Neutrophil (primary cell): Measurements from ENCODE around the gene HSPG2.
"Not testable (repeated sequence)": the region's sequence is repeated elsewhere in the genome, so short reads cannot be mapped to it uniquely, and the experiment has no call there.

Experiments
- H3K27ac ChIP-seq: fragments of 200-600 bp; sonication (generic); 2 replicates; pipeline ENCODE4 v1.5.1; 2016; ENCODE audit warnings: mild to moderate bottlenecking, moderate library complexity
- H3K27me3 ChIP-seq: fragments of 200-600 bp; sonication (generic); 2 replicates; pipeline ENCODE4 v1.6.0; 2016; ENCODE audit warnings: mild to moderate bottlenecking
- H3K36me3 ChIP-seq: fragments of 200-600 bp; sonication (generic); 2 replicates; pipeline ENCODE4 v1.5.1; 2017
- H3K4me1 ChIP-seq, 2 experiments: fragments of 200-600 bp in 1 of 2; sonication (generic) in 1 of 2; 1 replicate in 1 of 2; 2 replicates in 1 of 2; pipeline versions ENCODE4 v1.5.1 to v1.6.1; 2013 to 2016; ENCODE audit warnings: low read depth in 1 of 2, low read length in 1 of 2, mild to moderate bottlenecking in 1 of 2, moderate library complexity in 1 of 2; ENCODE audit not compliant: control insufficient read depth in 1 of 2, insufficient read depth in 1 of 2
- H3K4me3 ChIP-seq, 2 experiments: fragments of 200-600 bp in 1 of 2; sonication (generic) in 1 of 2; 1 replicate in 1 of 2; 2 replicates in 1 of 2; pipeline ENCODE4 v1.5.1; 2013 to 2016; ENCODE audit warnings: low read depth in 1 of 2, low read length in 1 of 2, mild to moderate bottlenecking in 1 of 2, moderate library complexity in 1 of 2
- H3K9me3 ChIP-seq: fragments of 200-600 bp; sonication (generic); 2 replicates; pipeline ENCODE4 v1.5.1; 2016
- CTCF ChIP-seq: fragments of 200-600 bp; sonication (generic); IDR thresholded peaks from 2 replicates; pipeline ENCODE4 v1.5.1; 2016; ENCODE audit warnings: antibody characterized with exemption

HSPG2 gene

GRCh38 chr1:21970523-21970922 lies 33.4 kb upstream of the HSPG2 start:
- not testable (repeated sequence) for H3K4me3 ChIP-seq, H3K27ac ChIP-seq, H3K27me3 ChIP-seq, H3K4me1 ChIP-seq, H3K9me3 ChIP-seq, H3K36me3 ChIP-seq

- not testable (repeated sequence) for H3K4me3 ChIP-seq, H3K36me3 ChIP-seq, H3K4me1 ChIP-seq, H3K27me3 ChIP-seq, H3K27ac ChIP-seq, H3K9me3 ChIP-seq
Measured at GRCh38 chr1:21969066-21969465, 32.0 kb upstream of the HSPG2 start.

- not testable (repeated sequence) for H3K4me1 ChIP-seq, H3K27me3 ChIP-seq, H3K4me3 ChIP-seq, H3K27ac ChIP-seq, H3K36me3 ChIP-seq, H3K9me3 ChIP-seq
Measured at GRCh38 chr1:21967216-21967615, 30.1 kb upstream of the HSPG2 start.

- no peak for TF ChIP-seq CTCF
- no peaks in the 10 kb centered on the region for H3K36me3 ChIP-seq
- no peaks in the 10 kb centered on the region for H3K27me3 ChIP-seq
- H3K27ac ChIP-seq = no peak overlapping the region
- H3K4me1 ChIP-seq = no peaks in the 10 kb centered on the region
- no peaks in the 10 kb centered on the region for H3K9me3 ChIP-seq
- no peak overlapping the region for H3K4me3 ChIP-seq
Measured at GRCh38 chr1:21966247-21967000, 29.3 kb upstream of the HSPG2 start.

GRCh38 chr1:21963477-21964217 lies 26.5 kb upstream of the HSPG2 start:
- Histone ChIP-seq H3K36me3 (no peaks in the 10 kb centered on the region), H3K27me3 (no peaks in the 10 kb centered on the region), H3K27ac (no peak overlapping the region), H3K9me3 (no peaks in the 10 kb centered on the region), H3K4me1 (no peaks in the 10 kb centered on the region), H3K4me3 (no peak overlapping the region)
- peak; percentile 88 for TF ChIP-seq CTCF

GRCh38 chr1:21961799-21962198 lies 24.7 kb upstream of the HSPG2 start:
- Histone ChIP-seq H3K27me3 (peaks cover 12% of the 10 kb centered on the region), H3K9me3 (no peaks in the 10 kb centered on the region), H3K36me3 (no peaks in the 10 kb centered on the region), H3K4me3 (no peak overlapping the region), H3K27ac (no peak overlapping the region), H3K4me1 (no peaks in the 10 kb centered on the region)
- no peak for TF ChIP-seq CTCF

- Histone ChIP-seq H3K9me3 (no peaks in the 10 kb centered on the region), H3K27me3 (peaks cover 14% of the 10 kb centered on the region), H3K4me3 (no peak overlapping the region), H3K27ac (no peak overlapping the region), H3K36me3 (no peaks in the 10 kb centered on the region), H3K4me1 (no peaks in the 10 kb centered on the region)
- no peak for TF ChIP-seq CTCF
Measured at GRCh38 chr1:21961337-21961736, 24.2 kb upstream of the HSPG2 start.
